ENCODE measurements around the gene ITK.

The ITK gene

GRCh38 chr5:157245476-157245875 lies 64.8 kb downstream of the ITK start:
- in situ Hi-C loops (cut with MboI; ENCODE audit: low sequenced_read_pairs): no loop called here

GRCh38 chr5:157245886-157246285 lies 65.2 kb downstream of the ITK start:
- in situ Hi-C loops (cut with MboI; ENCODE audit: low sequenced_read_pairs): no loop called here

- in situ Hi-C loops (cut with MboI; ENCODE audit: low sequenced_read_pairs): no loop called here
These were observed 66.6 kb downstream of the ITK start for GRCh38 chr5:157247267-157247666.

GRCh38 chr5:157248821-157249470 lies 68.3 kb downstream of the ITK start:
- in situ Hi-C loops (cut with MboI; ENCODE audit: low sequenced_read_pairs): no loop called here

- in situ Hi-C loops (cut with MboI; ENCODE audit: low sequenced_read_pairs): no loop called here
These were observed 72.2 kb downstream of the ITK start for GRCh38 chr5:157252711-157253465.

- in situ Hi-C loops (cut with MboI; ENCODE audit: low sequenced_read_pairs): no loop called here
These were observed 72.9 kb downstream of the ITK start for GRCh38 chr5:157253547-157253946.

GRCh38 chr5:157258450-157258849 lies 77.8 kb downstream of the ITK start:
- in situ Hi-C loops (cut with MboI; ENCODE audit: low sequenced_read_pairs): no loop called here

- in situ Hi-C loops (cut with MboI; ENCODE audit: low sequenced_read_pairs): no loop called here
These were observed 79.1 kb downstream of the ITK start for GRCh38 chr5:157259699-157260098.

- in situ Hi-C loops (cut with MboI; ENCODE audit: low sequenced_read_pairs): no loop called here
These were observed 83.0 kb downstream of the ITK start for GRCh38 chr5:157263496-157264090.

- in situ Hi-C loops (cut with MboI; ENCODE audit: low sequenced_read_pairs): no loop called here
These were observed 85.2 kb downstream of the ITK start, which contains the start of gene CYFIP2 for GRCh38 chr5:157265714-157266285. TSS of gene CYFIP2 (plus strand) at chr5:157266123. CDS start at chr5:157285362, 19,239 bp downstream.

DNA sequence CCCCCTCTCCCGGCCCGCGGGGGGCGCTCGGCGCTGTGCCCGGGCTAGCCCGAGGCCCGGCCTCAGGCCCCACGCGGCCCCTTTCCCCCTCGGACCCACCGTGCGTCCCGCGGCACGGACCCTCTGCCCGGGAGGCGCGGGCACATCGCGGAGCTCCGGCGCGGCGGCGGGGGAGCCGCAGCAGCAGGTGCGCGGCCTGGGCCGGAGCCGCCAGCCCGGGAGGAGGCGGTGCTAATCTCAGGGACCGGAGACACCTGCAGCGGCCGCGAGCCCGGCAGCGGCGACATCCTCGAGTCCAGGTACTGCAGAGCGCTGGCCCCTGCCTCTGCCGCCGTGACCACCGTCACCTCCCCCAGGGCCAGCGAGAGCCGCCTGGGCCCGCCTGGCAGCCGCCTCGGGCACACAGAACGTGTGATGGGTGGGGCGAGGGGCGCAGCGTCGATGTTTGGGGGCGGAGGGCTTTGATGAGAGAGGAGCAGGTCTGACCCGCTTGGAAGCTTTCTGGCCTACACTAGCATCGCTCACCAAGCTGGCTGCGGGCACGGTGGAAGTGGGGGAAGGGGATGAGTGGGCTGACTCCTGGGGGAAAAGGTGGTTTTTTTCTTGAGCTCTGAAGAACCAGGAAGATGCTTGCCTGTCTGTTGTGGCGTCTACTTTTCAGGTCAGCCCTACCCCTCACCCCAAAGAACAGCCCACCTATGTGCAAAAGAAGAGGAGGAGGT lies 85.8 kb downstream of the ITK start:
- in situ Hi-C loops (cut with MboI; ENCODE audit: low sequenced_read_pairs): no loop called here

- in situ Hi-C loops (cut with MboI; ENCODE audit: low sequenced_read_pairs): no loop called here
These were observed 86.4 kb downstream of the ITK start for GRCh38 chr5:157267025-157267424.

GRCh38 chr5:157267761-157268480 lies 87.3 kb downstream of the ITK start:
- in situ Hi-C loops (cut with MboI; ENCODE audit: low sequenced_read_pairs): no loop called here

DNA sequence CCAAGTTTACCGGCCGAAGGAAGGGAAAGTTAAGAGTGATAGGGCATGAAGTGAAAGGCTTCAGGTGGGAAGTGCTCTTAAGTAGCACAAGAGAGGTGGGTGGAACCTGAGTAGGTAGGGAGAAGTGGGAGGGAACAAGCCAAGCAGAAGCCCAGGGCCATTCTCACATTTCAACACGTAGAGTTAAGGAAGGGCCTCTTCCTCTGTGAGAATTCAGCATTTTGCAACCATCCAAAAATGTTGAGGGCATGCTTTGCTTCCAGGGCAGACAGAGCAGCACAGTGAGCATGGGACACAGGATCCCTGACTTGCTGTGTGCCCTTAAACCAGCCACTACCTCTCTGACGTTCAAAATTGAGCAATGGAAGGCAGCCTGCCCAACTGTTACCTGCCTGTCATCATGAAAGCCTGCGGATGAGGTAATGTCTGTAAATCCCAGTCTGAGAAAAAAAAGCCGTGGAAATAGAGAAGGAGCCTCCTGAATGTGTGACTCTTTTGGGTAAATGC lies 88.6 kb downstream of the ITK start:
- in situ Hi-C loops (cut with MboI; ENCODE audit: low sequenced_read_pairs): no loop called here

DNA sequence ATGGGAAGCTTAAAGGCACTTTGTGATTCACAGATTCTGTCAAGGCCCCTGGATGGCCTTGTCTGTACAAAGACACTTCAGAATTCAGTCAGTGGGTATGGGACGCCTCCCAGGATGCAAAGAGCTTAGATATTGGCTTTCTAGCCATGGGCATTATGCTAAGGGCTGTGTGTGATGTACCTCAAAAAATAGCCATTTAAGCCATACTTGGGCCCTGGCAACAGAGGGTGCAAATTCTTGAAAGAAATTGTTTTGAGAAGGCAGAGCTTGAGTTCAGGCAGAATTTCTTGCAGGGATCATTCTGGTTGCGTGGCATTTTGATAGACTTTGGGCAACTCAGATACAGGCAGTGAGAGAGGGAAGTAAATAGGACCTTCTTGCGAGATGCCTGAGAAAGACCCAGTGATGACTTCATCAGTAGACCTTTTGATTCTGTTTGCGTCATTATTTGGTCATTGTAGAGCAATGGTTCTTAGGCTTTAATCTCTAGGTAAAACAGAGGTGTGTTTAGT lies 89.2 kb downstream of the ITK start:
- in situ Hi-C loops (cut with MboI; ENCODE audit: low sequenced_read_pairs): no loop called here

GRCh38 chr5:157270771-157271170 lies 90.1 kb downstream of the ITK start:
- in situ Hi-C loops (cut with MboI; ENCODE audit: low sequenced_read_pairs): no loop called here

GRCh38 chr5:157271740-157272271 lies 91.2 kb downstream of the ITK start:
- in situ Hi-C loops (cut with MboI; ENCODE audit: low sequenced_read_pairs): no loop called here

DNA sequence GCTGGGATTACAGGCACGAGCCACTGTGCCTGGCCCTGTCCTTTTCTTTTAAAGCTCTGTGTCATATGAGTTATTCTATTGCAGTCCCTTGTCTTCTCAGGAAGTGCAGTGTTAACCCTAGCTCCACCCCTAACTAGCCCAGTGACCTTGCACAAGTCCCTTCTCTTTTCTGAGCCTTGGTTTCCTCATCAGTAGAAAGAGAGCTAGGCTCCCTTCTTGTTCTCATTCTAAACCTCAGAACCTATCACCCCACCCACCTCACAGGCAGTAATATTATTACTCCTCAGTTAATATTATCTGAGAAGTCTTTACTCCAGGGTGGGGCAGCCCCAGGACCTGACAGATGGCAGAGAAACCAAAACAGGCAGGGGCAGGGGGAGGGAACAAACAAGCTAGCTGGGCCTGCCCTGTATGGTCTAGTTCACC lies 92.5 kb downstream of the ITK start:
- in situ Hi-C loops (cut with MboI; ENCODE audit: low sequenced_read_pairs): no loop called here

GRCh38 chr5:157275403-157275802 lies 94.8 kb downstream of the ITK start:
- in situ Hi-C loops (cut with MboI; ENCODE audit: low sequenced_read_pairs): no loop called here

All from HL-60/S4 (cell line).